A673 (cell line): ENCODE measurements around the gene ITSN1.

Experiments used
- EZH2 ChIP-seq: fragments of 200-600 bp; sonication (generic); IDR thresholded peaks from 2 replicates; pipeline ENCODE4 v1.6.1; 2017; ENCODE audit warnings: borderline replicate concordance, low read depth, mild to moderate bottlenecking, mixed read lengths, antibody characterized with exemption, low read length; ENCODE audit not compliant: poor library complexity, severe bottlenecking
- TF ChIP-seq, protein P1 (sequence below): fragments of 300-800, 200-600 bp; sonication (generic); conservative IDR thresholded peaks from 2 replicates; pipeline ENCODE4 v1.5.1; 2017; ENCODE audit warnings: low read depth, mild to moderate bottlenecking, antibody characterized with exemption, low read length, moderate library complexity, mixed read lengths

- TF ChIP-seq, protein P1, sequence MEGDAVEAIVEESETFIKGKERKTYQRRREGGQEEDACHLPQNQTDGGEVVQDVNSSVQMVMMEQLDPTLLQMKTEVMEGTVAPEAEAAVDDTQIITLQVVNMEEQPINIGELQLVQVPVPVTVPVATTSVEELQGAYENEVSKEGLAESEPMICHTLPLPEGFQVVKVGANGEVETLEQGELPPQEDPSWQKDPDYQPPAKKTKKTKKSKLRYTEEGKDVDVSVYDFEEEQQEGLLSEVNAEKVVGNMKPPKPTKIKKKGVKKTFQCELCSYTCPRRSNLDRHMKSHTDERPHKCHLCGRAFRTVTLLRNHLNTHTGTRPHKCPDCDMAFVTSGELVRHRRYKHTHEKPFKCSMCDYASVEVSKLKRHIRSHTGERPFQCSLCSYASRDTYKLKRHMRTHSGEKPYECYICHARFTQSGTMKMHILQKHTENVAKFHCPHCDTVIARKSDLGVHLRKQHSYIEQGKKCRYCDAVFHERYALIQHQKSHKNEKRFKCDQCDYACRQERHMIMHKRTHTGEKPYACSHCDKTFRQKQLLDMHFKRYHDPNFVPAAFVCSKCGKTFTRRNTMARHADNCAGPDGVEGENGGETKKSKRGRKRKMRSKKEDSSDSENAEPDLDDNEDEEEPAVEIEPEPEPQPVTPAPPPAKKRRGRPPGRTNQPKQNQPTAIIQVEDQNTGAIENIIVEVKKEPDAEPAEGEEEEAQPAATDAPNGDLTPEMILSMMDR, result no peak
- no peak for TF ChIP-seq EZH2
These were observed 303.5 kb downstream of the ITSN1 start for GRCh38 chr21:33945652-33946270.
